Dendritic cell treated with granulocyte-macrophage colony-stimulating factor and Interleukin-4, amounts not matched to agents 40 ng/mL and 50 ng/mL, for 4 days (primary cell): ENCODE results near the gene CACNA1C.

Source experiments
- H3K27ac Mint-ChIP-seq: one replicate; pipeline ENCODE4 v1.8.0; 2022; ENCODE audit warnings: mild to moderate bottlenecking, mixed read lengths
- H3K27me3 Mint-ChIP-seq: one replicate; pipeline ENCODE4 v1.8.0; 2022; ENCODE audit warnings: mild to moderate bottlenecking, mixed read lengths
- H3K36me3 Mint-ChIP-seq: one replicate; pipeline ENCODE4 v1.8.0; 2022; ENCODE audit warnings: low read depth, mixed read lengths
- H3K4me1 Mint-ChIP-seq: one replicate; pipeline ENCODE4 v1.8.0; 2022; ENCODE audit warnings: low read depth, mixed read lengths
- H3K4me3 Mint-ChIP-seq: one replicate; pipeline ENCODE4 v1.8.0; 2022; ENCODE audit warnings: mild to moderate bottlenecking, moderate library complexity, mixed read lengths
- H3K9me3 Mint-ChIP-seq: one replicate; pipeline ENCODE4 v1.8.0; 2022; ENCODE audit warnings: mixed read lengths
- intact Hi-C: fragments of 100-400 bp; cut with micrococcal nuclease; formaldehyde crosslinking; loops from one replicate; pipeline ENCODE4 v1.15.0; 2022

CACNA1C gene

DNA sequence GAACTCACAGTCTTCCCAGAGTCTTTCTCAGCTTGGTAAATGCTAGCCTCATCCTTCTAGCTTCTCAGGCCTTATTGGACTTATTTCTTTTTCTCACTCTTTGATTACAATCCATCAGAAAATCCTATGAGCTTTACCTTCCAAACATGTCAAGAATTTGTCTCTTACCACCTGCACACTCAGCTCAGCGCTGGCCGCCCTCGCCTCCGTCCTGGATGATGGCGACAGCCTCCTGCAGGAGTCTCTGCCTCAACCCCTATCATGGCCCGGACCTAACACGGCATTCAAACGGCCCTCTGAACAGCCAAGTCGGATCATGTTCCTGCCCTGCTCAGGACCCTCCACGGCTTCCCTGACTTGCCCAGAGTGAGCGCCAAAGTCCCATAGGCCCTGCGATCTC lies 408.9 kb downstream of the CACNA1C start:
- H3K9me3 Mint-ChIP-seq, result no peaks in the 10 kb centered on the region
- H3K36me3 Mint-ChIP-seq, result no peaks in the 10 kb centered on the region
- no peak overlapping the region for H3K4me3 Mint-ChIP-seq
- H3K27me3 Mint-ChIP-seq, result peaks cover 14% of the 10 kb centered on the region
- H3K27ac Mint-ChIP-seq, result no peak overlapping the region
- intact Hi-C loops, result no loop called here
- no peaks in the 10 kb centered on the region for H3K4me1 Mint-ChIP-seq

DNA sequence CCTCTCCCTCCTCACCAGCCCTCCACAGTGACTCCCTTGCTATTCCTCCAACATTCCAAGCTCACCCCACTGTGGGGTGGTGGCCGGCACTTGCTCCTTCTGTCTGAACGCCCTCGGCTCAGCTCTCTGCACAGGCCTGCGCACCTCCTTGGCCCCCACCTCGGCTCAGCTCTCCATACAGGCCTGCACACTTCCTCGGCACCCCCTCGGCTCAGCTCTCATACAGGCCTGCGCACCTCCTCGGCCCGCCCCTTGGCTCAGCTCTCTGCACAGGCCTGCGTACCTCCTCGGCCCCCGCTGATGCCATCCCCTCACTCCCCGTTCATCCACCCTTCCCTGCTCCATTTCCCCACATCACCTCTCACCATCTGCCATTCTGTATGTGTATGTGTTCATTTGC lies 409.3 kb downstream of the CACNA1C start:
- Mint-ChIP-seq H3K27me3 (peaks cover 18% of the 10 kb centered on the region), H3K9me3 (no peaks in the 10 kb centered on the region), H3K36me3 (no peaks in the 10 kb centered on the region), H3K4me1 (no peaks in the 10 kb centered on the region), H3K4me3 (no peak overlapping the region), H3K27ac (no peak overlapping the region)
- intact Hi-C loops, result no loop called here

DNA sequence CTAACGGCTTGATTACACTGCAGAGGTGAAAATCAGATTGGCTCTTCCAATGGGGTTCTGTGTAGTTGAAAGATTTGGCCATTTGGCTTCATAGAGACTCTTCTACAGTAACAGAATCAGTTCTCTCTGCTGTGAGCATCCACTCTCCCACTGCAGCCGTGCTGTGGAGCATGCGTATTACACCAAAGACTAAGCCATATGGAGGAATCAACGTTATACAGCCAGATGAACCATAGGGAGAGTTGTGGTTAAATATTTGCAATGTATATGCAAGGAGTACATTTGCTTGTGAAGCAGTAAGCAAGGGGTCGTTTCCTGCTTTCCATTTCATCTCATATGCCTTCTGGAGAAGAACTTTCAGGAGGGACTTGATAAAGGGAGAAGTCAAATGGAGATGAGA lies 410.9 kb downstream of the CACNA1C start:
- Mint-ChIP-seq H3K4me3 (no peak overlapping the region), H3K9me3 (no peaks in the 10 kb centered on the region), H3K27me3 (peaks cover 18% of the 10 kb centered on the region), H3K4me1 (no peaks in the 10 kb centered on the region), H3K27ac (no peak overlapping the region), H3K36me3 (no peaks in the 10 kb centered on the region)
- intact Hi-C loops, result no loop called here

DNA sequence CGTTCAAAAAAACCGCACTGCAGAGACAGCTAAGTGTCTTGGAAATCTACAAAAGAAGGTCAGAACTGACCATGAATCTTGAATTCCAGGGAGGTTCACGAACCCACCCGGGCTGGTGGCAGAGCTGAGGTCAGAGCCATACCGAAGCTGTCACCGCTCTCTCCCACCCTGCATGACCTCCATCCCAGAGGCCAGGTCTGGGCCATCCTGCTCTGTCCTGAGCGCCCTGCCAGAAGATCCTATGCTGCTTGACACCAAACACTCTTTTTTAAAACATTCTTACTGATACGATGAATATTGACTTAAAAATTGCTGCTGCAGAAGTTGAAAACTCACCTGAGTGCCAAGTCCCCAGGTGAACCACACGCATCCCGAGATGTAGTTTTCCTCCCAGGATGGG lies 412.9 kb downstream of the CACNA1C start:
- intact Hi-C loops, result no loop called here
- H3K36me3 Mint-ChIP-seq, result no peaks in the 10 kb centered on the region
- no peaks in the 10 kb centered on the region for H3K4me1 Mint-ChIP-seq
- no peak overlapping the region for H3K27ac Mint-ChIP-seq
- H3K27me3 Mint-ChIP-seq, result peaks cover 18% of the 10 kb centered on the region
- H3K4me3 Mint-ChIP-seq, result no peak overlapping the region
- no peaks in the 10 kb centered on the region for H3K9me3 Mint-ChIP-seq

DNA sequence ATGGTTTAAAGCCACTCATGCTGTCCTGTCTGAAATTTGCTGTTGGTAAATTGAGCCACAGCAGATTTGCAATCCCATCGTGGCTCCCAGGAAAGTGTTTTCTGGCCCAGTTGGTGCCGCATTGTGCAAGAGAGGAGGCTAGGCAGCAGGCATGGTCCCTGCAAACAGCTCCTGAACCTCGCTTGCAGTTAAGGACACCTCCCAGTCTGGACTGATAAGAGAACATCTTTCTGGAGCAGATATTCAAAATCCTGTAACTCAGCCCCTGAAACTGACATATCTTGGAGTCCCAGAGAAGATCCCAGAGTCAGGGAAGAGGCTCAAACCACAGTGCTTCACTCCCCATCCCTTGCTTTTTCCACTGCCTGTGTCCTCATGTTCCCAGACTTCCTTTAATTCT lies 413.4 kb downstream of the CACNA1C start:
- intact Hi-C loops, result no loop called here
- Mint-ChIP-seq H3K27ac (no peak overlapping the region), H3K9me3 (no peaks in the 10 kb centered on the region), H3K4me1 (no peaks in the 10 kb centered on the region), H3K4me3 (no peak overlapping the region), H3K36me3 (no peaks in the 10 kb centered on the region), H3K27me3 (peaks cover 19% of the 10 kb centered on the region)

DNA sequence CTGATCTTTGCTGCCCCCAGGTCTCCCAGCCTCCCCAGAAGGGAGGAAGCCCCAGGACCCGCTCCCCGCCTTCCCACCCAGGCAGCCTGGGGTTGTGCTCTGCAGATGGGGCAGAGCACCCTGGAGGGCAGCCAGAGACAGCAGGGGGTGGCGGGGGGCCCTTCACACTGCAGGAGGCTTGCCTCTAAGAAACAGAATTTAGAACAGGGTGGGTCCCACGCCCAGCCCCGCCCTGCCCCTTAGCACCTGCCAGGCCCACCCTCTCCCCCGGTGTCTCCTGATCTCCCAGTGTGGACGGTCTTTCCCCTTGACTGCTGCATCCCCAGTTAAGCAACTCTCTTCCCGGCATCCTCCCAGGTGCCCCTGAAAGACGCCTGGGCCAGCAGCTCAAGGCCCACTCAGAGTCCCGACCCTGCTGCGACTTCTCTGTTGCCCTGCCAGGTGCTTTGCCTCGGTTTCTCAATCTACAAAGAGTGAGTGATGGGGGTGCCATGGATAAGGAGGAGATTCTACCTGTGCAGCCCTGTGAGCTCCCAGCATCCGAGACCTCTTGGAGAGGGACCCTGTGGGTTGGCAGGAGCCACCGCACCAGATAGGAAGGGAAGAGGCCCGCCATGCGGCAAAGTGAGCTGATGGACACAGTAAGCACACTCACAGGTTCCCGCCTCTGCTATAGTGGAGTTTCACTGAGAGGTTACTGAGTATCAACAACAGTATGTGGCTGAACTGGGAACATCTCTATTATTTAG lies 414.8 kb downstream of the CACNA1C start:
- no peaks in the 10 kb centered on the region for H3K4me1 Mint-ChIP-seq
- H3K9me3 Mint-ChIP-seq, result no peaks in the 10 kb centered on the region
- H3K27ac Mint-ChIP-seq, result no peak overlapping the region
- H3K27me3 Mint-ChIP-seq, result peaks cover 19% of the 10 kb centered on the region
- no peak overlapping the region for H3K4me3 Mint-ChIP-seq
- no peaks in the 10 kb centered on the region for H3K36me3 Mint-ChIP-seq
- intact Hi-C loops, result no loop called here

DNA sequence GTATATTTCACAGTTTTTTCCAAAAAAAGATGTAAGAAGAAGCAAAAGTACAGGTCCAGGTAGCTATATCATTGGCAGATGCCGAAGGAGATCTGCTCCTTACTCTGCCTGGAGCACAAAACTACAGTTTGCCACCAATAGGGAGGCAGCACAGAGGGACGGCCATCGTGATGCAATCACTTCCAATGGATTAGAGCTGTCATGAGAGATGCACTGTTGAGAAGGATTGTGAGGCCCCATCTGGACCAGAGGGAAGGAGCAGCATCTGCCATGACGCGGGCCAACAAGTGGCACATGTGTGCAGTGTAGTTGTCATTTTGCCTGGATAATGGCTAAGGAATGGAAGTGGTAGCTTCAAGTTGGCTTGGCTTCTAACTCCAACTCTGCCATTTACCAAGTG lies 423.2 kb downstream of the CACNA1C start:
- intact Hi-C loops, result no loop called here
- H3K4me1 Mint-ChIP-seq, result peaks cover 6% of the 10 kb centered on the region
- no peak overlapping the region for H3K4me3 Mint-ChIP-seq
- no peaks in the 10 kb centered on the region for H3K36me3 Mint-ChIP-seq
- no peak overlapping the region for H3K27ac Mint-ChIP-seq
- no peaks in the 10 kb centered on the region for H3K9me3 Mint-ChIP-seq
- peaks cover 51% of the 10 kb centered on the region for H3K27me3 Mint-ChIP-seq

DNA sequence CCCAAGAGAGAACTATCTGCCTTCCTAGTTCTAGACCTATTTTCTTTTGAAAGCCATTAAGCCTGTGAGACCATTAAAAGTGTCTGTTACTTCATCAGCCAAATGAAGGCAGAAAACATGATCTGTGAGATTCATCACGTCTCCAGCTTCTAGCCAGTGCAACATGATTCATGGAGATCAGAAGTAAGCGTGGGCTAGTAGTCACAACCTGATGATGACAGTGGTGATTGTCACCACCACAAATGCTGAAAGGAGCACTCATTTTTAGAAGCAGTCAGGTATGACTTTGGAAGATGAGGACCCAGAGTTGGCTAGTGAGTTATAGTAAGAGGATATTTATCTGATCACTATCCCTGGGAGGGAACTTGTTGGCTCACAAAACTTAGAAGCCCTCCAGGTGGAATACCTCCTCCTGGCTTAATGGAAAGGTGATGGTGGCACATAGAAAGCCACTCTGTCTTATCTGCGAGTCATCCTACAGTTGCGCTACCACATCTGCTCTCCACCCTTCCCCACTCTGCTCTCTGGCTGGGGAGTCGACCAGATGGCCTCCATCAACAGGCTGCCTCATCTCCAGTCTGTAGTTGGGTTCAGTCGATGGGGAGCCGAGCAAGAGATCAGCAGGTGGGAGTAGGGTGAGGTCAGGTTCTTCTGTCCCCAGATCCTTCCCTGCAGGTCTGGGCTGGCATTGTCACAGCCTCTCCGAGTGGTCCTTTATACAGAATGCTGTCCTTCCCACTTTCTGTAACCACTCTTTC lies 424.4 kb downstream of the CACNA1C start:
- Mint-ChIP-seq H3K4me3 (no peak overlapping the region), H3K27ac (no peak overlapping the region), H3K4me1 (peaks cover 6% of the 10 kb centered on the region), H3K9me3 (no peaks in the 10 kb centered on the region), H3K27me3 (peaks cover 62% of the 10 kb centered on the region), H3K36me3 (no peaks in the 10 kb centered on the region)
- intact Hi-C loops, result no loop called here

DNA sequence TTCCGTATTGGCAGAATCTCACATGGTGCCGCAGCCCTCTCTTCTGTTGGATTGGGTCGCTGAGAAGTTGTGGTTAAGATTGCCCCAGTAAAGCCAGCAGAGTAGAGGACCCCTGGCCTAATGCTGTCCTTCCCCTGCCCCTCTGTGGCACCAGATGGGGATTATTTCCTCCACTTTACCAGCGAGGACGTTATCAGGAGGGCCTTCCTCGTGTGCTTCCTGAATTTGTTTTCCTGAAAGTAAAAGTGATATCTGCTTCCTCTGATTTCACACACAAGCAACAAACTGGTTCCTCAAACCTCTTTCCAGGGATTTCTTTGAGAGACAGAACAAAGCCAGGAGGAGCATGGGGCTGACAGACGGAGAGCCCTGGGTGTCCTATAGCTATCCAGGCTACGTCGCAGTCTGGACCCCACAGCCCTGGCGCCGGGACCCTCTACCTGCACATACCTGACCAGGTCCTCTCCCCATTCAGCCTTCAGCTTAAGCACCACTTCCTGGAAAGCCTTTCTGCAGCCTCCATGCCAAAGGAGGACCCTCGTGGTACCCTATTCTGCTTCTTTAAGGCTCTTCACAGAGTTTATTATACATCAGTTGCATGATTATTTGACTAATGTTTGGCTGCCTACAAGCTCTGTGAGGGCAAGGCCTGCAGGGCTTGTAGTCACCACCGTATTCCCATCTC lies 427.2 kb downstream of the CACNA1C start:
- intact Hi-C loops, result no loop called here
- H3K27me3 Mint-ChIP-seq, result peaks cover 80% of the 10 kb centered on the region
- H3K4me3 Mint-ChIP-seq, result no peak overlapping the region
- no peaks in the 10 kb centered on the region for H3K9me3 Mint-ChIP-seq
- H3K4me1 Mint-ChIP-seq, result peaks cover 6% of the 10 kb centered on the region
- no peaks in the 10 kb centered on the region for H3K36me3 Mint-ChIP-seq
- no peak overlapping the region for H3K27ac Mint-ChIP-seq

DNA sequence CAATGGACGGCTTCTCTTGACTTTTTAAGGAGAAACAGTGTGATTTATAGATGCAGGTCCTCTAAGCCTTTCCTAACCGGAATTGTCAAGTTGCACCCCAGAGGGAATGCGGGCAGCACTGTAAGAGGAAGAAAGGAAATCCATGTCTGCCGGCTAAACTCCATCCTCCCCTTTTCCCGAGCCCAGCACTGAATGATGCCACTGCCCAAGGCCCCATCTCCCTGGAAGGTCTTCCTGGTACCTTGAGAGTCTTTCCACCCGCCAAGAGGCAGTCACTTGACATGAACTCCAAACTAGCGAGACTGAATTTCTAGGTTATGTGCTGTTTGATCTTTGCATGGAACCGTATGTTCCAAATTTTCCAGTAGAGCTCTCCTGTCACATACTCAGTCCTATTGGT lies 428.6 kb downstream of the CACNA1C start:
- Mint-ChIP-seq H3K27ac (no peak overlapping the region), H3K9me3 (no peaks in the 10 kb centered on the region), H3K36me3 (no peaks in the 10 kb centered on the region), H3K4me1 (peaks cover 6% of the 10 kb centered on the region), H3K4me3 (no peak overlapping the region), H3K27me3 (peaks cover 84% of the 10 kb centered on the region)
- intact Hi-C loops, result no loop called here

DNA sequence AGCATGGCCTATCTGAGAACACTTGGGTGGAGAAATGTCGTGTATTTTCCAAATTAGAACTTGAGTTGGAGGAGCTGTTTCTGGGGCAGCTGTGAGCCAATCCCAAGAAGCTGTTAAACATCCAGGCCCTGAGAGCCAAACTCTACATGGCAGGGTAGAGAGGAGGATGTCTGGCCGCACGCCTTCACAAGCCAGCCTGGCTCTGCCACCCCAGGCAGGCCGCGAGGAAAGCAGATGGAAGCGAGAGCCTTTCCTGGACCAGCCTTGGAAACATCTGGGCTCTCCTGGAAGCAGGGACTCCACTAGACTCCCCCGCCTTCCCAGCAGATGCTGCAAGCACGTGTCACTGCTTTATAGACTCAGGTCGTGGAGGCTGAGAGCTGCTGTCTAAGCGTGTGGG lies 429.2 kb downstream of the CACNA1C start:
- intact Hi-C loops, result no loop called here
- Mint-ChIP-seq H3K27me3 (peaks cover 84% of the 10 kb centered on the region), H3K4me1 (peaks cover 6% of the 10 kb centered on the region), H3K9me3 (no peaks in the 10 kb centered on the region), H3K4me3 (no peak overlapping the region), H3K36me3 (no peaks in the 10 kb centered on the region), H3K27ac (no peak overlapping the region)

DNA sequence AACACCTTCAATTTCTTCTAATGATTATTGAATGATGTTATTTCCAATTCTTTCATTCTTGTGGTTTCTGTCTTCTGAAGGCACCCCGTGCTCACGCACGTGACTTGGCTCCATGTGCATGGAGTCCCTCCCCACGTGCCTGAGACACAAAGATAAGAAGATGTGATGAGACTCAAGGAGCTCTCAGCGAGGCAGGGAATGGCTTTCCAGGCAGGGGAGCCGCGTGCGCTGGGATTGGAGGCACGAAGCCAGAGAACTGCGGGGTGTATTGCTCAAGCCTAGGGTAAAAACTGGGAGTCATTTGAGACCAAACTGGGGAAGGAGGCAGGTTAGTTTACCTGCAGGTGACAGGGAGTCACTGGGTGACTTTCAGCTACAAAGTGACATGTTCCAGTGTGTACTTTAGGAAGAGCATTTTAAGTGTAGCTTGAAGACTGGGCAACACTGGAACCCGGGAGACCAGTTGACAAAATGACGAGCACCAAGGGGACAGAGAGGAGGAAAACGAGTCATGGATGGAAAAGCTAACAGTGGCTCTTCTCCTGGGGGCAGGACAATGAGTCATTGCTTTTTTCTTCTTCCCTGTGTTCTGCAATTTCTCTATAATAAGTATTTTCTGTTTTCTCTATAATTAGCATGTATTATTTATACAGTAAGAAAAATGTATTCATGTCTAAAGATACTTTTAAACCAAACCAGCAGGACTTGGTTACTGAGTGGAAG lies 430.3 kb downstream of the CACNA1C start:
- Mint-ChIP-seq H3K27me3 (peaks cover 81% of the 10 kb centered on the region), H3K4me3 (no peak overlapping the region), H3K4me1 (peaks cover 6% of the 10 kb centered on the region), H3K27ac (no peak overlapping the region), H3K9me3 (no peaks in the 10 kb centered on the region), H3K36me3 (no peaks in the 10 kb centered on the region)
- intact Hi-C loops, result no loop called here

DNA sequence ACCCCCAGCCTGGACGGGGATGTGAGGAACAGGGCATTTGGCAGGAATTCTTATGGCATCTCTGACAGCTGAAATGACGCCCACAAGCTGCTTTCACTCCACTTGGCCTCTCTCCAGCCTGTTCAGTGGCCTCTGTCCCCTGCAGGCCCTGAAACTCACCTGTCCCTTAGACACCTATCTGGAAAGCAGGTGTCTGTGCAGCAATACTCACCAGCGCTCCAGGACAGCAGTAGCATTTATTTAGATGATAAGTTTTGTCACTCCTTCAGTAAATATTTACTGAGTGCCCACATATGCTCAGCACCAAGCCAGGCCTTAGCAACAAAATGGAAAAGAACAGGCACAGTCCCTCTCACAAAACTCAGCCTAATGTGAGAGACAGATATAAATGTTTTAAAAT lies 430.9 kb downstream of the CACNA1C start:
- no peaks in the 10 kb centered on the region for H3K9me3 Mint-ChIP-seq
- peaks cover 6% of the 10 kb centered on the region for H3K4me1 Mint-ChIP-seq
- no peak overlapping the region for H3K27ac Mint-ChIP-seq
- no peaks in the 10 kb centered on the region for H3K36me3 Mint-ChIP-seq
- intact Hi-C loops, result no loop called here
- H3K4me3 Mint-ChIP-seq, result no peak overlapping the region
- peaks cover 75% of the 10 kb centered on the region for H3K27me3 Mint-ChIP-seq
